Mesendoderm (in vitro differentiated cells): ENCODE data around the gene CLCA2. TPM values are rescaled to one million over a fixed set of nuclear protein-coding genes. Genes with fewer than 3 reads are reported as not detected.

ENCODE experiments used
- DNase-seq: peaks from one replicate; pipeline ENCODE4 v3.0.0; 2013
- H2AK5ac ChIP-seq: 2 replicates; pipeline ENCODE4 v1.6.1; 2013; ENCODE audit warnings: low read length, inconsistent platforms
- H2BK120ac ChIP-seq: 2 replicates; pipeline ENCODE4 v1.6.1; 2013; ENCODE audit warnings: low read depth, mild to moderate bottlenecking, low read length, moderate library complexity, mixed read lengths
- H2BK15ac ChIP-seq: replicated peaks from 2 replicates; pipeline ENCODE4 v1.6.1; 2013; ENCODE audit warnings: low read depth, mild to moderate bottlenecking, moderate library complexity
- H2BK5ac ChIP-seq: 2 replicates; pipeline ENCODE4 v1.6.1; 2013; ENCODE audit warnings: low read length, inconsistent platforms
- H3K18ac ChIP-seq: 2 replicates; pipeline ENCODE4 v1.6.1; 2013; ENCODE audit warnings: mild to moderate bottlenecking, low read length, mixed read lengths
- H3K23ac ChIP-seq: one replicate; pipeline ENCODE4 v1.6.1; 2013; ENCODE audit warnings: low read length
- H3K27ac ChIP-seq: 2 replicates; pipeline ENCODE4 v1.5.1; 2013; ENCODE audit warnings: low read depth, mild to moderate bottlenecking, inconsistent platforms, low read length, moderate library complexity
- H3K27me3 ChIP-seq: 2 replicates; pipeline ENCODE4 v1.6.1; 2013; ENCODE audit warnings: low read length, control low read depth, mild to moderate bottlenecking, inconsistent platforms; ENCODE audit not compliant: insufficient read depth, poor library complexity
- H3K36me3 ChIP-seq: 2 replicates; pipeline ENCODE4 v1.6.1; 2013; ENCODE audit warnings: low read length, inconsistent platforms; ENCODE audit not compliant: control insufficient read depth, insufficient read depth
- H3K4ac ChIP-seq: one replicate; pipeline ENCODE4 v1.6.1; 2013; ENCODE audit warnings: low read depth, mild to moderate bottlenecking, low read length, moderate library complexity
- H3K4me1 ChIP-seq: 2 replicates; pipeline ENCODE4 v1.6.1; 2013; ENCODE audit warnings: low read depth, low read length, inconsistent platforms; ENCODE audit not compliant: control insufficient read depth
- H3K4me2 ChIP-seq: 2 replicates; pipeline ENCODE4 v1.6.1; 2013; ENCODE audit warnings: low read length
- H3K4me3 ChIP-seq: 2 replicates; pipeline ENCODE4 v1.5.1; 2013; ENCODE audit warnings: mild to moderate bottlenecking, low read length
- H3K56ac ChIP-seq: one replicate; pipeline ENCODE4 v1.6.1; 2013; ENCODE audit warnings: low read length
- H3K79me1 ChIP-seq: 2 replicates; pipeline ENCODE4 v1.6.1; 2013; ENCODE audit warnings: low read length, inconsistent platforms
- H3K79me2 ChIP-seq: 2 replicates; pipeline ENCODE4 v1.6.1; 2013; ENCODE audit warnings: mild to moderate bottlenecking, low read length; ENCODE audit not compliant: control insufficient read depth, insufficient read depth
- H3K9ac ChIP-seq: 2 replicates; pipeline ENCODE4 v1.6.1; 2013; ENCODE audit warnings: low read length, inconsistent platforms
- H4K5ac ChIP-seq: one replicate; pipeline ENCODE4 v1.6.1; 2013; ENCODE audit warnings: low read length
- H4K8ac ChIP-seq: one replicate; pipeline ENCODE4 v1.6.1; 2013; ENCODE audit warnings: low read depth, mild to moderate bottlenecking, control low read depth, low read length, moderate library complexity
- WGBS: extraction: QIAGEN DNeasy Blood & Tissue Kit; methylation state at CpG from one replicate; pipeline ENCODE4 v1.1.7; 2013; ENCODE audit warnings: low lambda C conversion rate, missing lambda C conversion rate; ENCODE audit not compliant: insufficient coverage; ENCODE audit errors: extremely low coverage; 5-methylcytosine and 5-hydroxymethylcytosine counted together
- polyA plus RNA-seq, 2 experiments: library from polyadenylated mRNA; stranded (reverse); fragments of 200-250 nt; gene quantifications; one replicate each; pipeline ENCODE4 v1.2.3, GENCODE V29; 2013

The CLCA2 gene
- polyA plus RNA-seq (2013, experiment 1 of 2), result 0.01 TPM
- polyA plus RNA-seq (2013, experiment 2 of 2), result 0.03 TPM

- Histone ChIP-seq H3K79me2 (no peaks in the 10 kb centered on the region), H3K36me3 (no peaks in the 10 kb centered on the region), H3K4me3 (no peak within 1 kb of the TSS), H3K9ac (no peak within 1 kb of the TSS), H3K18ac (no peak within 1 kb of the TSS), H3K23ac (no peak within 1 kb of the TSS), H2BK5ac (no peak within 1 kb of the TSS), H3K4ac (no peak within 1 kb of the TSS), H3K4me1 (no peaks in the 10 kb centered on the region), H3K79me1 (no peaks in the 10 kb centered on the region), H2BK15ac (no peak within 1 kb of the TSS), H4K8ac (no peak within 1 kb of the TSS), H3K27ac (no peak within 1 kb of the TSS), H3K27me3 (no peaks in the 10 kb centered on the region), H3K56ac (no peak within 1 kb of the TSS), H4K5ac (no peak within 1 kb of the TSS), H3K4me2 (no peak within 1 kb of the TSS), H2AK5ac (no peak within 1 kb of the TSS), H2BK120ac (no peak within 1 kb of the TSS)
- DNase-seq, result no peak
Measured at GRCh38 chr1:86423873-86424272, at the start of gene CLCA2. Gene CLCA2, plus strand, starts transcription at chr1:86424171. Its CDS starts 77 bp downstream, at chr1:86424248.

GRCh38 chr1:86375688-86376087 is 48.3 kb upstream of the CLCA2 start:
- Histone ChIP-seq H3K9ac (no peak overlapping the region), H3K36me3 (no peaks in the 10 kb centered on the region)

GRCh38 chr1:86377341-86377740 is 46.6 kb upstream of the CLCA2 start:
- H4K8ac ChIP-seq, result no peak overlapping the region
- H3K9ac ChIP-seq, result no peak overlapping the region
- H3K36me3 ChIP-seq, result no peaks in the 10 kb centered on the region
- H2BK120ac ChIP-seq, result no peak overlapping the region
- no peak overlapping the region for H2AK5ac ChIP-seq
- H3K56ac ChIP-seq, result no peak overlapping the region
- no peak overlapping the region for H3K18ac ChIP-seq
- H3K79me1 ChIP-seq, result no peaks in the 10 kb centered on the region
- no peak overlapping the region for H3K4me3 ChIP-seq
- H3K79me2 ChIP-seq, result no peaks in the 10 kb centered on the region
- H3K27ac ChIP-seq, result no peak overlapping the region
- no peak overlapping the region for H4K5ac ChIP-seq
- no peaks in the 10 kb centered on the region for H3K4me1 ChIP-seq
- H3K4me2 ChIP-seq, result no peak overlapping the region
- H3K4ac ChIP-seq, result no peak overlapping the region
- DNase-seq, result peak; percentile 10
- H2BK15ac ChIP-seq, result no peak overlapping the region
- H3K23ac ChIP-seq, result no peak overlapping the region
- no peak overlapping the region for H2BK5ac ChIP-seq
- H3K27me3 ChIP-seq, result no peaks in the 10 kb centered on the region
- no CpG with 5 or more reads among the region's 1 CpG for WGBS

More at GRCh38 chr1:86375688-86376087, 48.3 kb upstream of the CLCA2 start:
- DNase-seq, result no peak
- H2BK15ac ChIP-seq, result no peak overlapping the region
- no peaks in the 10 kb centered on the region for H3K4me1 ChIP-seq
- no peak overlapping the region for H3K27ac ChIP-seq
- H3K79me2 ChIP-seq, result no peaks in the 10 kb centered on the region
- no peak overlapping the region for H2AK5ac ChIP-seq
- H4K8ac ChIP-seq, result no peak overlapping the region
- H3K27me3 ChIP-seq, result no peaks in the 10 kb centered on the region
- H3K23ac ChIP-seq, result no peak overlapping the region
- H3K4me3 ChIP-seq, result no peak overlapping the region
- H3K4me2 ChIP-seq, result no peak overlapping the region
- no peak overlapping the region for H3K18ac ChIP-seq
- no peak overlapping the region for H2BK5ac ChIP-seq
- no peaks in the 10 kb centered on the region for H3K79me1 ChIP-seq
- no peak overlapping the region for H4K5ac ChIP-seq
- no peak overlapping the region for H2BK120ac ChIP-seq
- no peak overlapping the region for H3K56ac ChIP-seq
- H3K4ac ChIP-seq, result no peak overlapping the region
- WGBS, result no CpG with 5 or more reads among the region's 1 CpG

GRCh38 chr1:86378813-86379212 is 45.2 kb upstream of the CLCA2 start:
- H2BK120ac ChIP-seq, result no peak overlapping the region
- no peak overlapping the region for H4K5ac ChIP-seq
- no peak overlapping the region for H2AK5ac ChIP-seq
- H3K4me3 ChIP-seq, result no peak overlapping the region
- no peak overlapping the region for H3K4ac ChIP-seq
- H3K18ac ChIP-seq, result no peak overlapping the region
- no peaks in the 10 kb centered on the region for H3K79me1 ChIP-seq
- no peak overlapping the region for H2BK15ac ChIP-seq
- H3K4me1 ChIP-seq, result no peaks in the 10 kb centered on the region
- H4K8ac ChIP-seq, result no peak overlapping the region
- no CpG with 5 or more reads among the region's 1 CpG for WGBS
- DNase-seq, result no peak
- H3K4me2 ChIP-seq, result no peak overlapping the region
- H2BK5ac ChIP-seq, result no peak overlapping the region
- H3K27me3 ChIP-seq, result no peaks in the 10 kb centered on the region
- H3K23ac ChIP-seq, result no peak overlapping the region
- H3K27ac ChIP-seq, result no peak overlapping the region
- H3K9ac ChIP-seq, result no peak overlapping the region
- H3K79me2 ChIP-seq, result no peaks in the 10 kb centered on the region
- H3K56ac ChIP-seq, result no peak overlapping the region
- H3K36me3 ChIP-seq, result no peaks in the 10 kb centered on the region

- Histone ChIP-seq H4K5ac (no peak overlapping the region), H3K4ac (no peak overlapping the region), H2BK15ac (no peak overlapping the region), H3K79me2 (no peaks in the 10 kb centered on the region), H3K79me1 (no peaks in the 10 kb centered on the region), H2AK5ac (no peak overlapping the region), H3K27ac (no peak overlapping the region), H3K4me3 (no peak overlapping the region), H3K23ac (no peak overlapping the region), H3K4me2 (no peak overlapping the region), H3K36me3 (no peaks in the 10 kb centered on the region), H3K56ac (no peak overlapping the region), H2BK5ac (no peak overlapping the region), H2BK120ac (no peak overlapping the region), H3K9ac (no peak overlapping the region), H4K8ac (no peak overlapping the region), H3K4me1 (no peaks in the 10 kb centered on the region), H3K27me3 (no peaks in the 10 kb centered on the region), H3K18ac (no peak overlapping the region)
- peak; percentile 70 for DNase-seq
- WGBS, result no CpG with 5 or more reads among the region's 4 CpGs
Measured at GRCh38 chr1:86380257-86380861, 43.6 kb upstream of the CLCA2 start.

GRCh38 chr1:86381223-86381622 is 42.7 kb upstream of the CLCA2 start:
- no peak overlapping the region for H3K18ac ChIP-seq
- no peak overlapping the region for H3K4me2 ChIP-seq
- H3K56ac ChIP-seq, result no peak overlapping the region
- H2BK5ac ChIP-seq, result no peak overlapping the region
- H2AK5ac ChIP-seq, result no peak overlapping the region
- H4K5ac ChIP-seq, result no peak overlapping the region
- no peaks in the 10 kb centered on the region for H3K79me2 ChIP-seq
- H3K36me3 ChIP-seq, result no peaks in the 10 kb centered on the region
- no CpG with 5 or more reads among the region's 4 CpGs for WGBS
- no peak overlapping the region for H3K9ac ChIP-seq
- no peak overlapping the region for H3K23ac ChIP-seq
- H3K4me1 ChIP-seq, result no peaks in the 10 kb centered on the region
- no peaks in the 10 kb centered on the region for H3K27me3 ChIP-seq
- no peak overlapping the region for H3K4ac ChIP-seq
- DNase-seq, result no peak
- H2BK15ac ChIP-seq, result no peak overlapping the region
- no peaks in the 10 kb centered on the region for H3K79me1 ChIP-seq
- no peak overlapping the region for H3K4me3 ChIP-seq
- H2BK120ac ChIP-seq, result no peak overlapping the region
- no peak overlapping the region for H4K8ac ChIP-seq
- no peak overlapping the region for H3K27ac ChIP-seq
